Cardiac fibroblast (primary cell): ENCODE results near the gene CELA2A.

Source experiments
- DNase-seq, 2 donors: peaks; one replicate each; pipeline versions ENCODE4 v3.0.0 to v3.0.0-alpha.2; 2010; ENCODE audit warnings: low read depth in 2 of 2
- H3K4me3 ChIP-seq, 2 donors: replicated peaks in 1 of 2; 1 replicate in 1 of 2; 2 replicates in 1 of 2; pipeline ENCODE4 v1.5.1; 2011; ENCODE audit warnings: low read depth in 2 of 2, low read length in 2 of 2, mild to moderate bottlenecking in 2 of 2, moderate library complexity in 1 of 2
- TF ChIP-seq, protein P1 (sequence below): IDR thresholded peaks from one replicate; pipeline ENCODE4 v1.5.1; 2011; ENCODE audit warnings: low read depth, mild to moderate bottlenecking, low read length, inconsistent platforms

The CELA2A gene

DNA sequence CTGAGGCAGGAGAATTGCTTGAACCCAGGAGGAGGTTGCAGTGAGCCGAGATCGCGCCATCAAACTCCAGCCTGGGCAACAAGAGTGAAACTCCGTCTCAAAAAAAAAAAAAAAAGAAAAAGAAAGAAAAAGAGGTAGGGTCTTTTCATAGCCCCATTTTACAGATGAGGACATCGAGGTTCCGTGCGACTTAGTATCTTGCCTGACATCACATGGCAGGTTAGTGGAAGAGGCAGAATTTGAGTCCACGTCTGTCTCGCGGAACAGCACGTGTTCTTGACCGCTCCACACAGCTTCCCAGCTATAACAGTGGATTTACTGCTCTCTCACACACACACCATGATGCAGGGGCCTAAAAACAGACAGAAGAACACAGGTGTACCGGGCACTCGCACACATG is 17.2 kb upstream of the CELA2A start:
- TF ChIP-seq, protein P1, sequence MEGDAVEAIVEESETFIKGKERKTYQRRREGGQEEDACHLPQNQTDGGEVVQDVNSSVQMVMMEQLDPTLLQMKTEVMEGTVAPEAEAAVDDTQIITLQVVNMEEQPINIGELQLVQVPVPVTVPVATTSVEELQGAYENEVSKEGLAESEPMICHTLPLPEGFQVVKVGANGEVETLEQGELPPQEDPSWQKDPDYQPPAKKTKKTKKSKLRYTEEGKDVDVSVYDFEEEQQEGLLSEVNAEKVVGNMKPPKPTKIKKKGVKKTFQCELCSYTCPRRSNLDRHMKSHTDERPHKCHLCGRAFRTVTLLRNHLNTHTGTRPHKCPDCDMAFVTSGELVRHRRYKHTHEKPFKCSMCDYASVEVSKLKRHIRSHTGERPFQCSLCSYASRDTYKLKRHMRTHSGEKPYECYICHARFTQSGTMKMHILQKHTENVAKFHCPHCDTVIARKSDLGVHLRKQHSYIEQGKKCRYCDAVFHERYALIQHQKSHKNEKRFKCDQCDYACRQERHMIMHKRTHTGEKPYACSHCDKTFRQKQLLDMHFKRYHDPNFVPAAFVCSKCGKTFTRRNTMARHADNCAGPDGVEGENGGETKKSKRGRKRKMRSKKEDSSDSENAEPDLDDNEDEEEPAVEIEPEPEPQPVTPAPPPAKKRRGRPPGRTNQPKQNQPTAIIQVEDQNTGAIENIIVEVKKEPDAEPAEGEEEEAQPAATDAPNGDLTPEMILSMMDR, result no peak
- no peak for DNase-seq
- no peak overlapping the region for H3K4me3 ChIP-seq

DNA sequence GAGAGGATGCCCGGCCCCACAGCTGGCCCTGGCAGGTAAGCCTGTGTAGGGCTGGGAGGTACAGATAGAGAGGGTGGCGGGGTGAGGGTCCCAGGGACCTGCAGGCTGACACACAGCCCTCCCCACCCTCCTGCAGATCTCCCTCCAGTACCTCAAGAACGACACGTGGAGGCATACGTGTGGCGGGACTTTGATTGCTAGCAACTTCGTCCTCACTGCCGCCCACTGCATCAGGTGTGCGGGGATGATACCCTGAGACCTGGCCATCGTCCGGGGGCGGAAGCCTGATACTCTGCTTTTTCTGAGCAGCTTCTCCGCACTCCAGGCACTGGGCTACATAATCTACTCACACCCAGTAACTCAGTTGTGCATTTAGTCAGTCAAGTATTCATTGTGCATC is 16.2 kb upstream of the CELA2A start:
- no peak for DNase-seq
- TF ChIP-seq, protein P1, result no peak
- H3K4me3 ChIP-seq, result no peak overlapping the region

DNA sequence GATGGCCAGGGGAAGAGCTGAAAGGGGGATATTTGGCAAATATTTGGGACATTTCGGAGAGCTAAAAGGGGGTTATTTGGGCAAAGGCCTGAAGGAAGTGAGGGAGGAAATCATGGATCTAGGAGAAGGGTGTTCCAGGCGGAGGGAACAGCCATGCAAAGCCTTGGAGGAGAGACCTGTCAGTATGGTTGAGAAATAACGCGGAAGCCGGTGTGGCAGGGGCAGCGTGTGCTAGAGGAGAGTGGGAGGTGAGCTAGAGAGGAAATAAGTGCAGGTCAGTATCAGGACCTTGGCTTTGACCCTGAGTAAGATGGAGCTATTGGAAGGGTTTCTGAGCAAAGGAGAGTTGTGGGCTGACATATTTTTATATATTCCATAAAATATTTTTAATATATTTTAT is 15.3 kb upstream of the CELA2A start:
- DNase-seq, result no peak
- no peak overlapping the region for H3K4me3 ChIP-seq
- TF ChIP-seq, protein P1, result no peak

DNA sequence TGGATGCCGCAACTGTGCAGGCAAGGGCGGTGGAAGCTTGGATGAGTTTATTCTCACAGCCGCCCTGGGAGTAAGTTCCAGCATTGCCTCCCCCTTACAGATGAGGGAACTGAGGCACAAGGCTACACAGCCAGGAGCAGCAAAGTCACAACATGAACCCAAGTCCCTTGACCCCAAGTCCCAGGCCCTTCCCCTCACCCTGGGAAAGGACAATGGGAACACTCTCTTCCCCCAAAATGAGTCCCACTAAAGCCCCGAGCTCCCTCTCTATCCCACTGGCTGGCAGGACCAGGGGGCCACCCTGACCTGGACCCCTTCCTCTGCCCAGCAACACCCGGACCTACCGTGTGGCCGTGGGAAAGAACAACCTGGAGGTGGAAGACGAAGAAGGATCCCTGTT is 14.4 kb upstream of the CELA2A start:
- no peak for DNase-seq
- H3K4me3 ChIP-seq, result no peak overlapping the region
- TF ChIP-seq, protein P1, result no peak

DNA sequence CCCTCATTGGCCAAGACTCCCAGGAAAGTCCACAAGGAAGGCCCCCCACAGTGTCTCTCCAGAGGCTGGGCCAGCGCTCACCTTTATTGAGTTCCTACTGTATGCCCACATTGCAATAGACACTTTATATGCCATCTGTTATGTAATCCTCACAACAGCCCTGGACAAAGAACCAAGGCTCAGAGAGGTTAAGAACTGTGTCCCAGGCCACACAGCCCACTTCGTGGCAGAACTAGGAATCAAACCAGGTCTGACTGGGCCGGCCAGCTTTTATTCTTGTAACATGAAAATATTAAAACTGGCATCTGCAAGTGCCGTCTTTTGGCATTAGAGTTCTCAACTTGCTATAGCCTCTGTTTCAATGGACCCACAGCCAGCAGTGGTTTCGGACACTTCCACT is 13.8 kb upstream of the CELA2A start:
- TF ChIP-seq, protein P1, result no peak
- no peak for DNase-seq

DNA sequence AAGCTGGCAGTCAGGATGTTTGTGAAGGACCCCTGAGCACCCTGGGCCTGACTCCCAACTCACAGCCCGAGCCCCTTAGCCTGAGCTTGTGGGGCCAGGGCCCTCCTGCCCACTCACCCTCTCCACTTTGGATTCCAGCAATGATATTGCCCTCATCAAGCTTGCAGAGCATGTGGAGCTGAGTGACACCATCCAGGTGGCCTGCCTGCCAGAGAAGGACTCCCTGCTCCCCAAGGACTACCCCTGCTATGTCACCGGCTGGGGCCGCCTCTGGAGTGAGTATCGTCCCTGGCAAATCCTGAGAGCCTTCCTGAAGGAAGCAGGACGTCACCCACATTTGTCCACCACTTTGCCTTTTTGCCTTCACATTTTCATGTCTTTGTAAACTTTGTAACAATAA is 13.3 kb upstream of the CELA2A start:
- TF ChIP-seq, protein P1, result no peak
- no peak for DNase-seq
- H3K4me3 ChIP-seq, result no peak overlapping the region

More for the DNA sequence above, 13.8 kb upstream of the CELA2A start:
- H3K4me3 ChIP-seq, result no peak overlapping the region

DNA sequence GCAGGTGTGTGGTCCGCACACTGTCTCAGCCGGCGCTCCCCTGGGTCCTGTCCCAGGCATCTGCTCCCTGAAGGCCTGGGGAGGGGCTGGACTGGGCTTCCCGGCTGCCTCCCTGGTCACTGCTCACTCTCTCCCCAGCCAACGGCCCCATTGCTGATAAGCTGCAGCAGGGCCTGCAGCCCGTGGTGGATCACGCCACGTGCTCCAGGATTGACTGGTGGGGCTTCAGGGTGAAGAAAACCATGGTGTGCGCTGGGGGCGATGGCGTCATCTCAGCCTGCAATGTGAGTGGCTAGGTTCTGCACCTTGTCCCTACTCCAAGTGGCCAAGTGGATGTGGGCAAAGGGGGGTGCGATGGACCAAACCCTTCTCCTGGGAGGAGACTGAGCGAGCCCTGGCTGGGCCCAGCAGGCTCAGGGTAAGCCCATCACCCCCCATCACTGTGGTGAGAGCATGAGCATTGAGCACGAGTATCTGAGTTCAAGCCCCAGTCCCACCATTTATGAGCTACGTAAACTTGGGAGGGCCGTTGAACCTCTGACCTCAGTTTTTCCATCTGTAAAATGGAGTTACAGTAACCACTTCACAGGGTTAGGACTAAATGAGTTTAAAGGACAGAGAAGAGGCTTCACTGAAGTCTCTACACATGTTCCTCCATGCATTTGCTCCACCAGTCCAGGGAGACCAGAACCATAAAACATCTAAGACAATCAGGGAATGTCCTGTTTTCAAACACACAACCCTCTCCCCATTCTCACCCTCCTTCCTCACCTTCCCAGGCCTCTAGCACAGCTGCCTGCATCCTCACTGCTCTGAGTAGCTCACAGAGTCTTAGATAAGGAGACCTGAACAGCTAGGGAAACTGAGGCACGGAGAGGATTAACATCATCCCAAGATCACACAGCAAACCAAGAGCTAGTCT is 11.8 kb upstream of the CELA2A start:
- no peak for DNase-seq
- no peak overlapping the region for H3K4me3 ChIP-seq
- TF ChIP-seq, protein P1, result no peak
